AG09309 (cell line): Measurements from ENCODE around the gene CDKN2B-AS1.

ENCODE experiments used
- DNase-seq: peaks from one replicate; pipeline ENCODE4 v3.0.0-alpha.2; 2010; ENCODE audit warnings: low read depth
- H3K4me3 ChIP-seq: 2 replicates; pipeline ENCODE4 v1.5.1; 2011; ENCODE audit warnings: mild to moderate bottlenecking, low read depth, low read length, moderate library complexity; ENCODE audit not compliant: control insufficient read depth
- TF ChIP-seq, protein P1 (sequence below): IDR thresholded peaks from 2 replicates; pipeline ENCODE4 v1.5.1; 2011; ENCODE audit warnings: mild to moderate bottlenecking, low read depth, low read length, inconsistent platforms; ENCODE audit not compliant: insufficient read depth, control insufficient read depth; ENCODE audit errors: missing control alignments

Gene CDKN2B-AS1

DNA sequence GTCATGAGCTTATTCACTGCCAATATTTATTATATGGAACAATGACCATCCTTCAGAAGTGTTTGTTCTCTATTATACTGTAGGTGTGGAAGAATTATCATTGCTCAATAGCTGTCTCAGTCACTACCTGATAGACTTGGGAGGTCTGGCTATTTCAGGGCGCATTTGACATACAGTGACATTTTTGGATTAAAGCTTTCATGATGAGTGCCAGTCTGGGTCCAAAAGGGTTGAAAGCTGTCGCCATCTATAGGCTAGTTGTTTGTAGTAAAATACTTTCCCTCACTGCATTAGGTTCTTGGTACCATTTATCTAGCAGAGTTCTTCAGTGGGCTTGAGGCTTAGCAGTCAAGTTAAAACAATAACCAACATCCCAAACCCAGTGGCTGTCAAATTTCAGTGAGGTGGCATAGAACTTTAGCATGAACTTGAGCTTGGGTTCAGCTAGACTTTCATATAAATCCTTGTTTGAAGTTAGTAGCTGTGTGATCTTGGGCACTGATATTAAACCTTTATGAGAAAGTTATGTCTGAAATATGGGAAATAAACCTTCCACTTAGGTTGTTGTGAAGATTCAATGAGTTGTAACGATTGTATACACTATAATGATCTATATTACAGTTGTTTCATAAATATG, 125.0 kb downstream of the CDKN2B-AS1 start:
- TF ChIP-seq, protein P1, sequence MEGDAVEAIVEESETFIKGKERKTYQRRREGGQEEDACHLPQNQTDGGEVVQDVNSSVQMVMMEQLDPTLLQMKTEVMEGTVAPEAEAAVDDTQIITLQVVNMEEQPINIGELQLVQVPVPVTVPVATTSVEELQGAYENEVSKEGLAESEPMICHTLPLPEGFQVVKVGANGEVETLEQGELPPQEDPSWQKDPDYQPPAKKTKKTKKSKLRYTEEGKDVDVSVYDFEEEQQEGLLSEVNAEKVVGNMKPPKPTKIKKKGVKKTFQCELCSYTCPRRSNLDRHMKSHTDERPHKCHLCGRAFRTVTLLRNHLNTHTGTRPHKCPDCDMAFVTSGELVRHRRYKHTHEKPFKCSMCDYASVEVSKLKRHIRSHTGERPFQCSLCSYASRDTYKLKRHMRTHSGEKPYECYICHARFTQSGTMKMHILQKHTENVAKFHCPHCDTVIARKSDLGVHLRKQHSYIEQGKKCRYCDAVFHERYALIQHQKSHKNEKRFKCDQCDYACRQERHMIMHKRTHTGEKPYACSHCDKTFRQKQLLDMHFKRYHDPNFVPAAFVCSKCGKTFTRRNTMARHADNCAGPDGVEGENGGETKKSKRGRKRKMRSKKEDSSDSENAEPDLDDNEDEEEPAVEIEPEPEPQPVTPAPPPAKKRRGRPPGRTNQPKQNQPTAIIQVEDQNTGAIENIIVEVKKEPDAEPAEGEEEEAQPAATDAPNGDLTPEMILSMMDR, result peak; percentile 65
- no peak overlapping the region for H3K4me3 ChIP-seq
- DNase-seq, result no peak

DNA sequence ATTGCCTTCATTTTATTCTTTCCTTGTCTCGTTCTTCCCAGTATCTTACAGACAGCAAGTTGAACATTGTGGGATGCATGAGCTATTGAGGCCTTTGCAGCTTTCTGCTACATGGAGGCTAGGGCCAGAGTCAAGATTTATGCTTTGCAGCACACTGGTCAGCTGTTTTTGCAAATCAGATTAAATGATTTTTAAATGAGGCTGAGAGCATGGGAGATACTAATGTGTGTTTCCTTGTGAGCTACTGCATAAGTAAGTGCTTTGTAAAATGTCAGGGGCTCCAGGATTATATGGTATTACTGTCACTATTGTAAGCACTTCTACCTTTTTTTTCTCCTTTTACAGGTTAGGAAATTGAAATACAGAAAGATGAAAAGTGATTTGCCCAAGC, 125.6 kb downstream of the CDKN2B-AS1 start:
- no peak for DNase-seq
- TF ChIP-seq, protein P1, result no peak
- H3K4me3 ChIP-seq, result no peak overlapping the region

DNA sequence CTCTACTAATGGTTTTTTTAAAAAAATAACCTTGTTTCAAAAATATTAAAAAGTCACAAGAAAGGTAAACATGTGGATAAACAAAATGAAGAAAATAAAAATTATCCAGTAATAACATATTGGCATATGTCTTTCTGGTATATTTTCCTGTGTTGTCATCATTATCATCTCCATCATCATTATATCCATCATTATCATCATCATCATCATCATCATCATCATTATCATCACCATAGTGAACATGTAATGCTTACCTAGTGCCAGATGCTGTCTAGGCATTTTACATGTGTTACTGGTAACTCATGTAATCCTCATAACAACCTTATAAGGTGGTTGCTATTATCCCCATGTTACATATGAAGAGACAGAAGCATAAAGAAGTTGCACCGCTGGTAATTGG, 126.0 kb downstream of the CDKN2B-AS1 start:
- DNase-seq, result no peak
- TF ChIP-seq, protein P1, result no peak
- H3K4me3 ChIP-seq, result no peak overlapping the region

DNA sequence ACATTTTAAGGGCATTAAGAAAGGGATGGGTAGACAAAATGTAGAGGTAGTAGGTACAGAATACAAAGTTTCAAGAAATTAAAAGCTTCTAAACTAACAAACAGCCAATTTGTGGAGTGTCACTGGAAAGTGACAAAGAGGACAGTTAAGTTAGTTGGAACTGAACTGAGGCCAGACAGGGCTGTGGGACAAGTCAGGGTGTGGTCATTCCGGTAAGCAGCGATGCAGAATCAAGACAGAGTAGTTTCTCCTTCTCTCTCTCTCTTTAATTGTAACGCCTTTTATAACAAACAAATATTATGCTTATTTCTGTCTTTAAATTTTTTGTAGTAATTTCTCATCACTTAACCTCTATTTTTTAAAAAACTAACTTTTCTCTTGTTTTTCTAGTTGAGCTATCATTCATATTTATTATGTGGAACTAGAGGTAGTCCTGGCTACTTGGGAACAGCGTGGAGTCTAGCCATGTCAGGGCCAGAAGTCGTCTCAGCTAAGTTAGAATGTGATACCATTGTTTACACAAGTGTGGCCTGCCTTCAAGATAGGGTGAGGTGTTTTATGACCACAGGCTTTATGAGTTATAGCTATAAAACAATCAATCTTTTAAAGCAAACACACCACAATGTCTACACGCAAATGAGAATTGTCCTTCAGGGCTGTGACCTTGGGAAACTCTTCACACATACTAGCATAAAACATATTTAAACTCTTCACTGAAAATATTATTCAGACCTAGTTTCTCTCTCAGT, 129.8 kb downstream of the CDKN2B-AS1 start:
- H3K4me3 ChIP-seq, result no peak overlapping the region
- TF ChIP-seq, protein P1, result no peak
- no peak for DNase-seq

DNA sequence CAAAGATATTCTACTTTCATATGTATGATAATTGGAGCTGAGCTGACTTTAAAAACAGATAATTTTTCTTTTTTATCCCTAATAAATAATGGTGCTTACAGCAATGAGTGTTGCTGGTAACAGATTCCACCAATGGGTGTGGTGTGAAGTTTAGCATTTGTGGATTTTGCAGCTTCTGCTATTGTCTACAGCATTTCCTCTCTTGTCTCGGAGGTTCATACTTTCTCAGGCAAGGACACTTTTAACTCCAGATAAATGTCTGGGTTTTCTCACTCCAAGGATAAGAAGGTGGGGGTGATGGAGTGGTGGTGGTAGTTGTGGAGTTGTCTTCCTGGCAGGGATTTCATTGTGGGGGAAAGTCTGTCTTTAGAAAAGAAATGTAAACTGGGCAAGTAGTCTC, 134.5 kb downstream of the CDKN2B-AS1 start:
- no peak overlapping the region for H3K4me3 ChIP-seq
- TF ChIP-seq, protein P1, result no peak
- no peak for DNase-seq

DNA sequence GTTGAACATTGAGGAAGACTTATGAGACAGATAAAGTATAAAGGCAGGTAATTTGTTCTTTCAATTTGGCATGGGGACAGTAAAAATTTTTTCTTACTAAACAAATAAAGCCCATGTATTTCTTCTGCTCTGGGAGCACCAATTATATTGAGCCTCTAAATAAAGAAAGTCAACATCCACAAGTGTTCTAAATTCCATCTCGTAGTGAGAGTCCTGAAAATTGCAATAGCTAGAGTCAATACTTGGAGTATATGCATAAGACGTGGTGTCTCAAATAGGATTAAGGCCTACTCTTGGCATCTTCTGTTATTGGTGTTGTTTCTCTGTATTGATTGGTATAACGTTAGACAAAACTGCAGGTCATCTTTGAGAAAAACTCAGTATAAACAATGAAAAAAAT, 135.0 kb downstream of the CDKN2B-AS1 start:
- no peak overlapping the region for H3K4me3 ChIP-seq
- DNase-seq, result no peak
- TF ChIP-seq, protein P1, result no peak

DNA sequence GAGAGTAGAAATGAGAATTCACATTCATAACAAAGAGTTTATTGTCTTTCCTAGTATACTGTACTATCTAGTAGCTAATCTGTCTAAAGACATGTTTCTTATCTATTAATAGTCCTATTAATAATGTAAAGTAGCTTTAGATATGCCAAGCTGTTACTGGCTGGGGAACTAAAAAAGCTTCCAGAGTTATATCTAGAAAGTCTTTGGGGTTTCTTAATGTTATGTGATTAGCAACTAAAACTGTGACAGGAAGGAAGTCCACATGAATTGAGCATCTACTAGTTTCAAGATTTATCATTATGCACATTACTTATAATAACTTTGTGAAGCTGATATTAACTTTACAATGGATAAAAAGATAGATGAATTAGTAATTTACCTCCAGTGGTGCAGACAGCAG, 137.2 kb downstream of the CDKN2B-AS1 start:
- no peak for DNase-seq
- H3K4me3 ChIP-seq, result no peak overlapping the region
- TF ChIP-seq, protein P1, result no peak
